Measurements from ENCODE around the gene BSG.
"Not testable (repeated sequence)": the region's sequence is repeated elsewhere in the genome, so short reads cannot be mapped to it uniquely, and the experiment has no call there.

Gene BSG

DNA sequence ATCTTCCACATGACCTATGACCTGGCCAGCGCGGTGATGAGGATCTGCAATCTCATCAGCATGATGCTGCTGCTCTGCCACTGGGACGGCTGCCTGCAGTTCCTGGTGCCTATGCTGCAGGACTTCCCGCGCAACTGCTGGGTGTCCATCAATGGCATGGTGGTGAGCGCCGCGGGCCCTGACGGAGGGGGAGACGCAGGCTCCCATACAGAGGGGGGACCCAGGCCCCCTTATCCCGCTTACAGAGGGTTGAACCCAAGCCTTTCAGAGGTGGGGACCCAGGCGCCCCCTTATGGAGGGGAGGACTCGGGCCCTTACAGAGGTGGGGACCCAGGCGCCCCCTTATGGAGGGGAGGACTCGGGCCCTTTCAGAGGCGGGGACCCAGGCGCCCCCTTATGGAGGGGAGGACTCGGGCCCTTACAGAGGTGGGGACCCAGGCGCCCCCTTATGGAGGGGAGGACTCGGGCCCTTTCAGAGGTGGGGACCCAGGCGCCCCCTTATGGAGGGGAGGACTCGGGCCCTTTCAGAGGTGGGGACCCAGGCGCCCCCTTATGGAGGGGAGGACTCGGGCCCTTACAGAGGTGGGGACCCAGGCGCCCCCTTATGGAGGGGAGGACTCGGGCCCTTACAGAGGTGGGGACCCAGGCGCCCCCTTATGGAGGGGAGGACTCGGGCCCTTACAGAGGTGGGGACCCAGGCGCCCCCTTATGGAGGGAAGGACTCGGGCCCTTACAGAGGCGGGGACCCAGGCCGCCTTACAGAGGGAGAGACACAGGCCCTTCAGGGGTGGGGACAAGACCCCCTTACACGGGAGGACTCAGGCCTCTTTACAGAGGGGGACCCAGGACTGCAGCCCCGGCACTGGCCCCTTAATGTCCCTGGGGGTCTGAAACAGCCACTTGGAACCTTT, 32.9 kb downstream of the BSG start:
- not testable (repeated sequence) for DNase-seq

GRCh38 chr19:607301-608154, 35.1 kb downstream of the BSG start:
- DNase-seq: no peak

- DNase-seq: no peak
These were observed 36.0 kb downstream of the BSG start for GRCh38 chr19:608155-609003.

GRCh38 chr19:609004-609346, 36.6 kb downstream of the BSG start:
- no peak for DNase-seq

DNA sequence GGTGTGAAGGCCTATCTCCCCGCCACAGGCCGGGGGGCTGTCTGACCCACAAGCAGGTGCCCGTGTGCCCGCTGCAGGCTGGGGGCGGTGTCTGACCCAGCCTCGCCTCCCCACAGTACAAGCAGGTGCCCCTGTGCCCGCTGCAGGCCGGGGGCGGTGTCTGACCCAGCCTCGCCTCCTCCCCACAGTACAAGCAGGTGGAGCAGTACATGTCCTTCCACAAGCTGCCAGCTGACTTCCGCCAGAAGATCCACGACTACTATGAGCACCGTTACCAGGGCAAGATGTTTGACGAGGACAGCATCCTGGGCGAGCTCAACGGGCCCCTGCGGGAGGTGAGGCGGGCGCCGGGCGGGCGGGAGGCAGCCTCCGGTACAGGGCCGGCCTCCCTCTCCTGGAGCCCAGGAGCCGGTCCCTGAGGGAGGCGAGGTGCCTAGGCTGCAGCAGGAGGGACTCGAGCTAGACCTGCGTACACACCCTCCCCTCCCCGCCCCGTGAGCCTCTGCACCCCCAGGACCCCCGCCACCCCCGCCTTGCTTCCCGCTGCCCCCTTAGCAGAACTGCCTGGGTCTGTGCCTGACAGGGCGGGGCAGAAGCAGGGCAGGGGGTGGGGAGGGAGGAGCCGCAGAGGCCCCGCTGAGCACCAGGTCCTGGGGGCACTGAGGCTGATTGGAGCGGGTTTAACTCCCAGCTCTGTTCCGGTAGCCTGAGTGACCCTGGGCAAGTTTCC, 37.8 kb downstream of the BSG start:
- DNase-seq: no peak

- DNase-seq: no peak
These were observed 38.5 kb downstream of the BSG start for GRCh38 chr19:610801-611480.

- DNase-seq: no peak
These were observed 39.1 kb downstream of the BSG start for GRCh38 chr19:611481-611868.

DNA sequence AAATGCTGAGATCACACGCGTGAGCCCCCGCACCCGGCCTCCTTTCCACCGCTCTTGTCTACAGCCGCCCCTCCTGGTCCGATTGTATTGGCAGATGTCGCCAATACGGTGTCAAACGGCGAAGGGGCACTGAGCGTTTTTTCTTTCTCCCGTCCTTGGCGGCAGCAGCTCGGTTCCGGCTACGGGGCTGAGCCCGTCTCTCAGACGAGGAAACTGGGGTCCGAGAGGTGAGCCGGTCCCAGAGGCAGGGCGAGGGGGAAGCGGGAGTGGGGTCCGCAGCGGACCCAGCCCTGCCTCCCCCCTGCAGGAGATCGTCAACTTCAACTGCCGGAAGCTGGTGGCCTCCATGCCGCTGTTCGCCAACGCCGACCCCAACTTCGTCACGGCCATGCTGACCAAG, 40.5 kb downstream of the BSG start:
- no peak for DNase-seq

DNA sequence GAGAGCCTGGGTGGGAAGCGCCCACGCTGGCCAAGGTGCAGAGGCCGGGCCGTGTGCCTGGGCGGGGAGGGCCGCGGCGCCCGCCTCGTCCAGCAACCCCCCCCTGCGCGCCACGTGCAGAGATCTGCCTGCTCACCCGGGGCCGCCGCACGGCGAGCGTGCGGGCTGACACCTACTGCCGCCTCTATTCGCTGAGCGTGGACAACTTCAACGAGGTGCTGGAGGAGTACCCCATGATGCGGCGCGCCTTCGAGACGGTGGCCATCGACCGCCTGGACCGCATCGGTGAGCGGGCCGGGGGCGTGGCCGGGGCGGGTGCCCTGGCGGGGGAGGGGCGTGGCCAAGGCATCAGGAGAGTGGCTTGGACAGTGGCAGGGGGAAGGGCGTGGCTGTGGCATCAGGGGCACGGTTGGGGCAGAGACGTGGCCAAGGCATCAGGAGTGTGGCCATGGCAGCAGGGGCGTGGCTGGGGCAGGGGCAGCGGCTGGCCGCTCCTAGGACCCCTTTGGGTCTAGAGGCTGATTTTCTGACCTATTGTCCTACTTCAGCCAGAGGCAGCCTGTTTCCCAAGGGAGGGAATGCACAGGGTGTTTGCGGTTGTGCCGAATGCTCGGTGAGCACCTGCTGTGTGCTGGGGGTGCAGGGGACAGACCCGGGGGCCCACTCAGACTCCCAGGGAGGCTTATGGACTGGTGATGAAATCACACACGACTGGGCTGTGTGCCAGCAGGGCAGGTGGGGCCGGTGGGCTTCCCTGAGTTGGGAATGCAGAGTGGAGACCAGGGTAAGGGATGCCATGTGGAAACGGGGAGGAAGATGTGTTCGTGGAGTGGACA, 41.6 kb downstream of the BSG start:
- DNase-seq: no peak

DNA sequence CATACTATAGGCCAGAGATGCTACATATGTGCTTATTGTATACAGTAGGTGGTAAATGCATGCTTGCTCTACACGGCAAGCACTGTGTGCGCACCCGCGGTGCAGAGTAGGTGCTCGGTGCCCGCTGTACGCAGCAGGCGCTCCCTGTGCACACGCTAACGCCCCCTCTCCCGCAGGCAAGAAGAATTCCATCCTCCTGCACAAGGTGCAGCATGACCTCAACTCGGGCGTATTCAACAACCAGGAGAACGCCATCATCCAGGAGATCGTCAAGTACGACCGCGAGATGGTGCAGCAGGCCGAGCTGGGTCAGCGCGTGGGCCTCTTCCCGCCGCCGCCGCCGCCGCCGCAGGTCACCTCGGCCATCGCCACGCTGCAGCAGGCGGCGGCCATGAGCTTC, 43.2 kb downstream of the BSG start:
- DNase-seq: no peak

DNA sequence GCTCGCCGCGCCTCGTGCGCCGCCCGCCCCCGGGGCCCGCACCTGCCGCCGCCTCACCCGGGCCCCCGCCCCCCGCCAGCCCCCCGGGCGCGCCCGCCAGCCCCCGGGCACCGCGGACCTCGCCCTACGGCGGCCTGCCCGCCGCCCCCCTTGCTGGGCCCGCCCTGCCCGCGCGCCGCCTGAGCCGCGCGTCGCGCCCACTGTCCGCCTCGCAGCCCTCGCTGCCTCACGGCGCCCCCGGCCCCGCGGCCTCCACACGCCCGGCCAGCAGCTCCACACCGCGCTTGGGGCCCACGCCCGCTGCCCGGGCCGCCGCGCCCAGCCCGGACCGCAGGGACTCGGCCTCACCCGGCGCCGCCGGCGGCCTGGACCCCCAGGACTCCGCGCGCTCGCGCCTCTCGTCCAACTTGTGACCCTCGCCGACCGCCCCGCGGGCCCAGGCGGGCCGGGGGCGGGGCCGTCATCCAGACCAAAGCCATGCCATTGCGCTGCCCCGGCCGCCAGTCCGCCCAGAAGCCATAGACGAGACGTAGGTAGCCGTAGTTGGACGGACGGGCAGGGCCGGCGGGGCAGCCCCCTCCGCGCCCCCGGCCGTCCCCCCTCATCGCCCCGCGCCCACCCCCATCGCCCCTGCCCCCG, 43.8 kb downstream of the BSG start:
- no peak for DNase-seq

DNA sequence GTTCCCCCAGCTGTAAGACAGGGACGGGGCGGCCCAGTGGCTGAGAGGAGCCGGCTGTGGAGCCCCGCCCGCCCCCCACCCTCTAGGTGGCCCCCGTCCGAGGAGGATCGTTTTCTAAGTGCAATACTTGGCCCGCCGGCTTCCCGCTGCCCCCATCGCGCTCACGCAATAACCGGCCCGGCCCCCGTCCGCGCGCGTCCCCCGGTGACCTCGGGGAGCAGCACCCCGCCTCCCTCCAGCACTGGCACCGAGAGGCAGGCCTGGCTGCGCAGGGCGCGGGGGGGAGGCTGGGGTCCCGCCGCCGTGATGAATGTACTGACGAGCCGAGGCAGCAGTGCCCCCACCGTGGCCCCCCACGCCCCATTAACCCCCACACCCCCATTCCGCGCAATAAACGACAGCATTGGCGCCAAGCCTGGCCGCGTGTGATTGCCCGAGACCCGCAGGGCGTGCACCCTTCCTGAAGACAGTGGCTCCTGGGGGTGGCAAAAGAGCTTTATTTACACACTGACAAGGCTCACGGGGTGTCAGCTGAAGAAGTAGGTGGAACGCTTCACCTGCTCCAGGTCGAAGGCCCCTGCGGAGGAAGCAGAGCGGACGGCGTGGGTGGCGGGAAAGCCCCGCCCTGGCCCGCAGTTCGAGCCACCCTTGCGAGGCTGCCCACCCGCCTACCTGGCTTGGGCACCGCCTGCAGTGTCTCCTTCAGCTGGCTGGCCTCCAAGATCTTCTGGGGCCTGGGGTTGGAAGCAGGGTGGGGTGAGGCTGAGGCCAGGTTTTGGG, 44.5 kb downstream of the BSG start:
- no peak for DNase-seq

DNA sequence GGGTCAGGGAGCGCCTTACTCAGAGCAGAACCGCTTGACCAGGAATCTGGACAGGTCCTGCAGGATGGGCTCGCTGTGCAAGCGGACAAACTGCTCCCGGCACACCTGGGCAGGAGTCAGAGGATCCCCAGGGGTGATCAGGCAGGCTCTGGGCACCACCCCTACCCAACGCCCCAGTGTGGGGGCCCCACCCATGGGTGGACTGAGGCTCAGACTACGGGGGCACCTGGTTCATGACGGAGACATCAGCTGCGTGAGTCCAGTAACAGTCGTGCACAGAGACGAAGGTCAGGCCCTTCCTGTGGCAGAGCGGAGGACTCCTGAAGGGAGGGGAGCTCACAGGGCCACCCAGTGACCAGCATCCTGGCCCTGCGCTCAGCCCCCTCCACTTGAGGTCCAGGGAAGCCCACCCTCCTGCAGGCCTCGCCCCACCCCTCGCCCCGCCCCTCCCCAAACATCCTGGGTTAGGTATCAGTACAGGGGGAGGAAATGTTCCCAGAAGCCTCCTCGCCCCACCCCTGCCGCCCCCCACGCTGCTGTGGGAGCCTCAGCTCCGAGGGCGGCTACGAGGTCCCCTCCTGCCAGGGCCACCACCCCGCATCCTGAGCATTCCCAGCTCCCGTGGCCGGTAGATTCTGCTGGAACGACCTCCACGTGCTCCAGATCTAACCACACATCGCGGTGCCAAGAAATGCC, 45.3 kb downstream of the BSG start:
- DNase-seq: no peak

DNA sequence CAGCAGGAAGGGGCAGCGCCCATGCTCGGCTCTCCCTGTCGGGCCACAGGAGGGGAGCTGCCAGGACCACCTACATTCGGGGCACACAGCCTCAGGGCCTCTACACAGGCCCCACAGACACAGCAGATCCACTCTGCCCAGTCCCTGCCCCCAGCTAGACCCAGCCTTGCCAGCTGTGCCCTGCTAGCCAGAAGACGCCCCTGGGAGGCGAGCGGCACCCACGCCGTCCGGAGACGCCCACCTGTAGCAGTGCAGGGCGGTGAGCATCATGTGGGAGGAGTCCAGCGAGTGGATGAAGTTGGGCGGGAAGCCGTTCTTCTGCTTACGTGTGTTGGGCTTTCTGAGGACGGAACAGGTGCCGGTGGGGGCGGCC, 45.8 kb downstream of the BSG start:
- no peak for DNase-seq

GRCh38 chr19:618674-619285, 46.4 kb downstream of the BSG start:
- no peak for DNase-seq

- DNase-seq: no peak
These were observed 47.0 kb downstream of the BSG start for GRCh38 chr19:619286-620002.

DNA sequence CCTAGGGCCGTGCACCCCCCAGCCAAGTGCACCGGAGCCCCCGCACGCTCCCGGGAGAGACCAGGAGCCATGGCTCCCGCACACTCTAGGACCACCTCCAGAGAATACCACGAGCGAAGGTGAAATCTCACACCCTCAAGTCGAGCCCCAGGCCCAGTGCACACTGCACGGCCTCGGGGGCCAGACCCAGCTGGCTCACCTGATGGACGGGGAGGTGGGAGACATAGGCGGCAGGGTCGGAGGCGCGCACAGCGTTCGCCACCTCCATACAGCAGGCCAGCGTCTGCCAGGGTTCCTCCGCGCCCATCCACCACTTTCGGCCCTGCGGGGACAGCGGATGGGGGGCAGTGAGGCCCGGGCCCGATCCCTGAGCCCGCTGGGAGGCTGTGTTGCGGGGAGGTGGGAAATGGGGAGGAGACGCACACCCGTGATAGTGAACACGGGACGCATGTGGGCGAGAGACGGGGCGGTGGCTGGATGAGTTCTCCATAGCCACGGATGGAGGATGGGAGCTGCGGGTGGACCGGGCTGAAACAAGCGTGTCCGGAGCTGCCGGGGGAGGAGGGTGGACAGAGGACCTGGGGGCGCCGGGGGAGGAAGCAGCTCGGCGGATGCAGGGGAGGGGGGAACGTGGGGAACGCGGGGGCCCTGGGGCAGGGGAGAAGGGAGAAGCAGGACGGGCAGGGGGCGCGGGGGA, 47.9 kb downstream of the BSG start:
- DNase-seq: no peak
